ENCODE data around the gene ABCD3. TPM values are rescaled to one million over a fixed set of nuclear protein-coding genes. Genes with fewer than 3 reads are reported as not detected.
"Not testable (repeated sequence)": the region's sequence is repeated elsewhere in the genome, so short reads cannot be mapped to it uniquely, and the experiment has no call there.

The ABCD3 gene
- total RNA-seq, 1 experiment from 2014 or later: 26.5 TPM

DNA sequence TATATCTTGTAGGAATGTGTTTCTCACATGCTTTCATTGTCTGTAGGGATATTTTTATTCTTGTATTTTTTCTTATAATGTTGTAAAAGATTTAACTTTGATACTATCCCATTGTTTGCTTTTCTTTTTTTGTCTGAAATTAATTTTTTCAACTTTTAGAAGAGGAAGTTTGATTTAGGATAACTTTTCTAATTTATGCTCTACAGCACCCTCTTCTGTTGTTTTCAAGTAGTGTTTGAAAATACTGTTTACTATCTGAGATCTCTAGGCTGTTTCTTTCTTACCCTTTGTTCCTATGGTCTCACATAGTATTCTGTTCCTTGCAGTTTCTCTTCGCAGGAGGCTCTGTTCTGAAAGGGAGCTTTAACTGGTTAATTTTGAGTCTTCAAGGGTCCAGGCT lies 21.9 kb downstream of the ABCD3 start:
- H3K4me3 Mint-ChIP-seq (ENCODE audit: unreplicated experiment): no peak overlapping the region
- no peak for DNase-seq (ENCODE audit: unreplicated experiment)
- H3K4me1 Mint-ChIP-seq (ENCODE audit: insufficient read depth, unreplicated experiment): peaks cover 7% of the 10 kb centered on the region
- ChIA-PET CTCF (interaction anchor here (0.7 to 2.1 kb wide), 3 partner anchors 24 to 756 kb away, joined by 3 to 16 read pairs (median 4); no protein-coding TSS in a partner anchor), POLR2A (interaction anchor here (1.0 to 1.2 kb wide), 2 partner anchors 23 kb away, joined by 3 read pairs; no protein-coding TSS in a partner anchor)
- no peaks in the 10 kb centered on the region for H3K27me3 Mint-ChIP-seq (ENCODE audit: insufficient read depth, unreplicated experiment)
- no TSS peak for BruUV-seq (replicated peaks)
- no peaks in the 10 kb centered on the region for H3K36me3 Mint-ChIP-seq (ENCODE audit: insufficient read depth, unreplicated experiment)
- no peak for TF ChIP-seq CTCF (IDR thresholded peaks at IDR 0.05; ENCODE audit: unreplicated experiment)
- no peak overlapping the region for H3K27ac Mint-ChIP-seq (ENCODE audit: low read depth, unreplicated experiment)
- peaks cover 13% of the 10 kb centered on the region for H3K9me3 Mint-ChIP-seq (ENCODE audit: unreplicated experiment)
- intact Hi-C loops (cut with micrococcal nuclease): no loop called here

DNA sequence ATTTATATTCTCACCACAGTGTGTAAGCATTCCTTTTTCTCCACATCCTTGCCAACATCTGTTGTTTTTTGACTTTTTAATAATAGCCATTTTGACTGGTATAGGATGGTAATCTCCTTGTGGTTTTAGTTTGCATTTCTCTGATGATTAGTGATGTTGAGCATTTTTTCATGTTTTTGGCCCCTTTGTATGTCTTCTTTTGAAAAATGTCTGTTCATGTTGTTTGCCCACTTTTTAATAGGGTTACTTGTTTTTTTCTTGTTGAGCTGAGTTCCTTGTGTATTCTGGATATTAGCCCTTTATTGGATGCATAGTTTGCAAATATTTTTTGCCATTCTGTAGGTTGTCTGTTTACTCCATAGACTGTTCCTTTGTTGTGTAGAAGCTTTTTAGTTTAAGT lies 24.9 kb downstream of the ABCD3 start:
- BruUV-seq (replicated peaks); H3K27ac Mint-ChIP-seq (ENCODE audit: low read depth, unreplicated experiment); H3K27me3 Mint-ChIP-seq (ENCODE audit: insufficient read depth, unreplicated experiment); H3K36me3 Mint-ChIP-seq (ENCODE audit: insufficient read depth, unreplicated experiment); DNase-seq (ENCODE audit: unreplicated experiment); H3K4me1 Mint-ChIP-seq (ENCODE audit: insufficient read depth, unreplicated experiment); H3K4me3 Mint-ChIP-seq (ENCODE audit: unreplicated experiment); intact Hi-C loops (cut with micrococcal nuclease): not testable (repeated sequence)
- CTCF ChIA-PET: interaction anchor here (0.6 to 1.0 kb wide), 2 partner anchors 20 to 363 kb away, joined by 3 to 4 read pairs; no protein-coding TSS in a partner anchor
- POLR2A ChIA-PET: interaction anchor here (0.8 kb wide), 1 partner anchor 8 kb away, joined by 3 read pairs; no protein-coding TSS in a partner anchor
- peaks cover 13% of the 10 kb centered on the region for H3K9me3 Mint-ChIP-seq (ENCODE audit: unreplicated experiment)

GRCh38 chr1:94444819-94445218 lies 26.6 kb downstream of the ABCD3 start:
- H3K4me3 Mint-ChIP-seq (ENCODE audit: unreplicated experiment); intact Hi-C loops (cut with micrococcal nuclease); CTCF ChIA-PET; BruUV-seq (replicated peaks); H3K27ac Mint-ChIP-seq (ENCODE audit: low read depth, unreplicated experiment); DNase-seq (ENCODE audit: unreplicated experiment); POLR2A ChIA-PET; H3K27me3 Mint-ChIP-seq (ENCODE audit: insufficient read depth, unreplicated experiment); H3K4me1 Mint-ChIP-seq (ENCODE audit: insufficient read depth, unreplicated experiment): not testable (repeated sequence)
- peaks cover 13% of the 10 kb centered on the region for H3K9me3 Mint-ChIP-seq (ENCODE audit: unreplicated experiment)
- peaks cover 16% of the 10 kb centered on the region for H3K36me3 Mint-ChIP-seq (ENCODE audit: insufficient read depth, unreplicated experiment)

- DNase-seq (ENCODE audit: unreplicated experiment); H3K4me3 Mint-ChIP-seq (ENCODE audit: unreplicated experiment); BruUV-seq (replicated peaks); H3K27me3 Mint-ChIP-seq (ENCODE audit: insufficient read depth, unreplicated experiment); H3K27ac Mint-ChIP-seq (ENCODE audit: low read depth, unreplicated experiment); intact Hi-C loops (cut with micrococcal nuclease); H3K4me1 Mint-ChIP-seq (ENCODE audit: insufficient read depth, unreplicated experiment); POLR2A ChIA-PET: not testable (repeated sequence)
- H3K9me3 Mint-ChIP-seq (ENCODE audit: unreplicated experiment): peaks cover 13% of the 10 kb centered on the region
- H3K36me3 Mint-ChIP-seq (ENCODE audit: insufficient read depth, unreplicated experiment): peaks cover 20% of the 10 kb centered on the region
- CTCF ChIA-PET: interaction anchor here (0.6 to 0.7 kb wide), 2 partner anchors 360 to 804 kb away, joined by 3 to 4 read pairs; no protein-coding TSS in a partner anchor
Observed at GRCh38 chr1:94445733-94446132, 27.5 kb downstream of the ABCD3 start.

DNA sequence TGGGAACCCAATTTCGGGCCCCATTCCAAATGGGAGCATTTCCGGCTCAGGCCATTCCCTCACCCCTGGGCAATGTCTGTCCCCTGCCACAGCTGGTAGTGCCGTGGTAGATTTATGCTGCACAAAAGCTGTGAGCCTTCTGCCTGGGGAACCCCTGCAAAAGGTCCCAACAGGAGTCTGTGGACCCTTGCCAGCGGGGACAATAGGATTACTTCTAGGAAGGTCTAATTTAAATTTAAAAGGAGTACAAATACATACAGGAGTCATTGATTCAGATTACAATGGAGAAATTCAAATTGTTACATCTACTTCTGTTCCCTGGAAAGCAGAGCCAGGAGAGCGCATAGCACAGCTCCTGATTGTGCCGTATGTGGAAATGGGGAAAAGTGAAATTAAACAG lies 28.0 kb downstream of the ABCD3 start:
- peaks cover 23% of the 10 kb centered on the region for H3K36me3 Mint-ChIP-seq (ENCODE audit: insufficient read depth, unreplicated experiment)
- CTCF ChIA-PET: interaction anchor here (0.7 kb wide), 1 partner anchor 803 kb away, joined by 4 read pairs; no protein-coding TSS in a partner anchor
- H3K27me3 Mint-ChIP-seq (ENCODE audit: insufficient read depth, unreplicated experiment); H3K27ac Mint-ChIP-seq (ENCODE audit: low read depth, unreplicated experiment); H3K4me1 Mint-ChIP-seq (ENCODE audit: insufficient read depth, unreplicated experiment); POLR2A ChIA-PET; H3K4me3 Mint-ChIP-seq (ENCODE audit: unreplicated experiment); DNase-seq (ENCODE audit: unreplicated experiment); intact Hi-C loops (cut with micrococcal nuclease); BruUV-seq (replicated peaks): not testable (repeated sequence)
- peaks cover 13% of the 10 kb centered on the region for H3K9me3 Mint-ChIP-seq (ENCODE audit: unreplicated experiment)

GRCh38 chr1:94448741-94449140 lies 30.6 kb downstream of the ABCD3 start:
- not testable (repeated sequence) for H3K27ac Mint-ChIP-seq (ENCODE audit: low read depth, unreplicated experiment)

More at GRCh38 chr1:94448741-94449140, 30.6 kb downstream of the ABCD3 start:
- intact Hi-C loops (cut with micrococcal nuclease); H3K4me3 Mint-ChIP-seq (ENCODE audit: unreplicated experiment); POLR2A ChIA-PET; BruUV-seq (replicated peaks); H3K27me3 Mint-ChIP-seq (ENCODE audit: insufficient read depth, unreplicated experiment); H3K4me1 Mint-ChIP-seq (ENCODE audit: insufficient read depth, unreplicated experiment); DNase-seq (ENCODE audit: unreplicated experiment): not testable (repeated sequence)
- peaks cover 19% of the 10 kb centered on the region for H3K9me3 Mint-ChIP-seq (ENCODE audit: unreplicated experiment)
- peaks cover 23% of the 10 kb centered on the region for H3K36me3 Mint-ChIP-seq (ENCODE audit: insufficient read depth, unreplicated experiment)
- CTCF ChIA-PET: interaction anchor here (0.7 to 4.1 kb wide), 3 partner anchors 15 to 387 kb away, joined by 3 to 23 read pairs (median 4); no protein-coding TSS in a partner anchor
